Fibroblast of peridontal ligament (primary cell): ENCODE measurements around the gene TRAPPC10.
"Not testable (repeated sequence)": the region's sequence is repeated elsewhere in the genome, so short reads cannot be mapped to it uniquely, and the experiment has no call there.

Source experiments
- DNase-seq: peaks from one replicate; pipeline ENCODE4 v3.0.0-alpha.2; 2010; ENCODE audit errors: extremely low read depth

TRAPPC10 gene

DNA sequence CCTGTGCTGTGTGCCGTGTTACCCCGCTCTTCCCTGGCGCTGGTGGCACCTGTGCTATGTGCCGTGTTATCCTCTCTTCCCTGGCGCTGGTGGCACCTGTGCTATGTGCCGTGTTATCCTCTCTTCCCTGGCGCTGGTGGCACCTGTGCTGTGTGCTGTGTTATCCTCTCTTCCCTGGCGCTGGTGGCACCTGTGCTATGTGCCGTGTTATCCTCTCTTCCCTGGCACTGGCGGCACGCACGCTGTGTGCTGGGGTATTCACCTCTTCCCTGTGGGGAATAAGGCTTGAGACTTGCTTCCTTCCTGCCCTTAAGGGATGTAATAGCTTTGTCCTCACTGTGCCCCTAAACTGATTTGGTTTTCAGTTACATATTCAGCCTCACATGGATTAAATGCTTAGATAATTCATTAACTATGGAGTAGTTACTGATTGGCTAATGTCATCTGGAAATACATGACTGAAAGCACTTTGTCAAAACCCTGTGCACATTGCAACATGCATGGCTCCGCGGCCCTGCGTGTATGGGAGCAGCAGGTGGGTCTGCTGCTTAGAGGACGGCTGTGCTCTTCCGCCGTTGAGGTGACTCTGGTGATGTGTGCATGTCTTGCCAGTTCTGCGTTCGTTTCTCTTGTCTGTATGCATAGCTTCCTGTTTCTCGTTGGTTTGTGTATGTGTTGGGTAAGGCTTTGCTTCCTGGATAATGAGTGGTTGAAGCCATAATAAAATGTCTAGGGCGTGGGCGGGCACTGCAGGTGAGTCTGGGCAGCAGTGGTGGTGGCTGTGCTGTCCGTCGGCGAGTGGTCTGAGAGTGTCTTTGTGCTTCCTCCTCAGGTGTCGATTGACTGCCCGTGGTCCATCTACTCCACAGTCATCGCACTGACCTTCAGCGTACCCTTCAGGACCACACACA, 77.1 kb downstream of the TRAPPC10 start:
- no peak for DNase-seq

DNA sequence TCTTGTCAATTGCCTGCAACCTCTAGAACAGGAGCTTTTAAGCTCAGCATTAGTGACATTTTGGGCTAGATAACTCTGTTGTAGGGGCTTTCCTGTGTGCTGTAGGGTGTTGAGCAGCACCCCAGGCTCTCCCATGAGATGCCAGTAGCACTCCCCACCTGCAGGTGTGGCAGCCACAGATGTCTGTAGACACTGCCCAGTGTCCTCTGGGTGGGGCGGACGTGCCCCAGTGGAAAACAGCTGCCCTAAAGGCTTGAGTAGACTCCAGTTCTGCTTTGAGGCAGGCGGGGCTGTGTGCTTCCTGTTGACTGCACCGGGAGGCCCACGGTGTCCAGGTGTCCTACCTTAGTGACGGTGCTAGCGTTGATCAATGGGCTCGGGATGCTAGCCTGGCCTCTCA, 78.2 kb downstream of the TRAPPC10 start:
- no peak for DNase-seq

DNA sequence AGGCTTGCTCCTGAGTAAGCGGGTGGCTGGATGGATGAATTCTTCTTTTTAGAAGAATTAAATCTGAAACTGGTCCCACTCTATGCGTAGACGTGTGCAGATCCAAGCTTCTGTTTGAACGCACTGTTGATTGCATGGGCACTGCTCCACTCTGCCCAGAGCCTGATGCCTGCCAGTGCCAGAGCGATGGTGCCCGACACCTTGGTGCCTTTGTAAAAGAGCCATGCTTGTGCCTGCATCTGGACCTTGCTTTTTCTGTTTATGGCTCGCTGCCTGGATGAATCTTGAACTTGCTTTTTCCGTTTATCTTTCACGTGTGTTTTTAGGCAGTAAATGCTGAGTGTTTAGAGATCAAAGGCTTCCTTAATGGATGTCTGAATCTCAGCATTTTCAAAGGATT, 80.1 kb downstream of the TRAPPC10 start:
- DNase-seq, result no peak

- no peak for DNase-seq
Observed at GRCh38 chr21:44093761-44094160, 81.7 kb downstream of the TRAPPC10 start.

- DNase-seq, result no peak
Observed at GRCh38 chr21:44094832-44095231, 82.7 kb downstream of the TRAPPC10 start.

- DNase-seq, result not testable (repeated sequence)
Observed at GRCh38 chr21:44098507-44098906, 86.4 kb downstream of the TRAPPC10 start.

DNA sequence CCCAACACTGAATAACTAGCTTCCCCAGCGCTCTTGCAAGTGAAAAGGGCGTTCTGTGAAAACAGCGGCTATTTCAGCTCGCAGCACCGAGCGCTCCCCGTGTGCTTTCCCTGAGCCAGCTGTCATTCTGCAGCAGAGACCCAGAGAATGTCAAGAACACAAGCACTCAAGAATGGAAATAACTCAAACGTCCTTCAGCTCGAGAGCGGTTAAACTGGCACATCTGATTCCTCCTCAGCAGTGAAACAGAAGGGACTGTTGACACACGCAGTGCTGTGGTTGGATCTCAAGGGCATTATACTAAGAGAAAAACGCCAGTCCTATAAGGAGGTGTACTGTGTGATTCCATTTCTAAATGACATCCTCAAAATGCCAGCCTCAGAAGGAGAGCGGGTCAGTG, 86.9 kb downstream of the TRAPPC10 start:
- DNase-seq, result not testable (repeated sequence)

DNA sequence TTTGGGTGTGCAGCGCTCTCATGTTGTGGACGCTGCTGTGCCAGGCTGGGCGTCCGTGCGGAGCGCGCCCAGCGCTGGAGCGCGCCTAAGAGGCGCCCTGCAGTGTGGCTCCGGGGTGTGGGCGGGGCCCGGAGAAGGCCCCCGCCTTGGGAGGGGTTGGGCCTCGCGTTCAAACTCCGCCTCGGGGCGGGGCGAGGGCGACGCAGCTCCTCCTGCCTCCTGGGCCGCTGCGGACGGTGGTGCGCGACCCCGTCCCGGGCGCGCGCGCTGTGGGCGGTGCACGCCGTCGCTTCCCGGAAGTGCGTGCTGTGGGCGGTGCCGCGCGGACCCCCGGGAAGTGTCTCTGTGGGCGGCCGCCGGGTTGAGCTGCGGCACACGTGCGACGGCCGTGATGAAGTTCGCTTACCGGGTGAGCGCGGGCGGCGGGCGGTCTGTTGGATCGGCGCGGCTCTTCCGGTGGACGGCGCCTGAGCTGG, 95.0 kb downstream of the TRAPPC10 start, which contains the start of gene PWP2:
TSS of gene PWP2 (plus strand) at position 374 of the 476 bp plus-strand sequence. CDS start at position 392, 18 bp downstream.
- not testable (repeated sequence) for DNase-seq

DNA sequence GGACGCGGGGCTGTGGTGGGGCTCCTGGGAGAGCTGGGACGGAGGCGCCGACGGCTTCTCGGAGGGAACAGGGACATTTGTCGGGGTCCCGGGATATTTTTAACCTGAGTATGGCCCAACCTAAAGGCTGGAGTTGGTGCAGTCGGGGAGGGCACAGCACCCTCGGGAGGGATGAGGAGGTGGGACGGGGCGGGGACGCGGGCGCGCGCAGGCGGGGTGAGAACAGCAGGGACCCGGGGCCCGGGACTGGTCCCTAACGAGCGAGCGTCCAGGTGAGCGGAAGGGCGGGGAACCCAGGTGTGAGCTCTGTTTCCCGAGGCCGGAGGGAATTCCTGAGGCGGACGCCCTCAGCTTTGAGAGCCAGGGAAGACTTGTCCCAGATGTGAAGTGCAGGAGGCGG, 95.5 kb downstream of the TRAPPC10 start:
- DNase-seq, result not testable (repeated sequence)

- DNase-seq, result not testable (repeated sequence)
Observed at GRCh38 chr21:44113702-44114371, 101.7 kb downstream of the TRAPPC10 start.

DNA sequence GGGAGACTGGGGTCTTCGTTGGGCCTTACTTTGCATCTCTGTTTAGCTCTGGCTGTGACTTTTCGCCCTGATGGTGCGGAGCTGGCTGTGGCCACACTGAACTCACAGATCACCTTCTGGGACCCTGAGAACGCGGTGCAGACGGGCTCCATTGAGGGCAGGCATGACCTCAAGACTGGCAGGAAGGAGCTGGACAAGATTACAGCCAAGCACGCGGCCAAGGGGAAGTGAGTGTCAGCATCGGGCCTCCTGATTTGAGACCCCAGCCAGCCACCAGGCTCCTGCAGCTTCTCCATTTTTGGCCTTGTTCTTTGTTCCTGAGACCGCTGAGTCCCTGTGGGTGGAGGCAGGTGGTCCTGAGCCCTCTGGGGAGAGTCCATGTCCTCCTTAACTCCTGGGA, 110.0 kb downstream of the TRAPPC10 start:
- DNase-seq, result not testable (repeated sequence)

DNA sequence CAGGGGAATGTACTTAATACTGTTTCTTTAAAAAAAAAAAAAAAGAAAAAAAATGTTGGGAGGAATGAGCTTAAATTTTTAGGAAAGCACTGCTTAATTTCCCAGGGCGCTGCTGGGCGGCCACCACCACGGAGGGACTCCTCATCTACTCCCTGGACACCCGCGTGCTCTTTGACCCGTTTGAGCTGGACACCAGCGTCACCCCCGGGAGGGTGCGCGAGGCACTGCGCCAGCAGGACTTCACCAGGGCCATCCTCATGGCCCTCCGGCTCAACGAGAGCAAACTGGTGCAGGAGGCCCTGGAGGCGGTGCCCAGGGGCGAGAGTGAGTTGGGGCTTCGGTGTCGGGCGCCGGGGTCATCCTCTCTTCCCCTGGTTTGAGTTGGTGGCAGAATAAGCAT, 115.7 kb downstream of the TRAPPC10 start:
- DNase-seq, result not testable (repeated sequence)

DNA sequence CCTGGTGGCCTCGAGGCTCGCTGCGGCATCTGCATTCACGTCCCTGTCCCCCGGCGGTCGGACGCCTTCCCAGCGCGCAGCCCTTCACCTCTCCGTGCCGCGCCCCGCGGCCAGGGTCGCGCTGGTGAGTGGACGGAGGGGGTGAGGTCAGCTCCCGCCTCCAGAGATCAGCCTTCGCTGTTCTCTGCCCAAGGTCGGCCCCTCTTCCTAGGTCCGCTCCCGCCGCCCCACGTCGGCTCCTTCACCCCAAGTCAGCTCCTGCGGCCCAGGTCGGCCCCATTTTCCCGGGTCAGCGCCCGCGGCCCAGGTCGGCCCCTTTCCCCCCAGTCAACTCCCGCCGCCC, 121.6 kb downstream of the TRAPPC10 start:
- DNase-seq, result not testable (repeated sequence)

GRCh38 chr21:44134732-44135131, 122.6 kb downstream of the TRAPPC10 start:
- not testable (repeated sequence) for DNase-seq

DNA sequence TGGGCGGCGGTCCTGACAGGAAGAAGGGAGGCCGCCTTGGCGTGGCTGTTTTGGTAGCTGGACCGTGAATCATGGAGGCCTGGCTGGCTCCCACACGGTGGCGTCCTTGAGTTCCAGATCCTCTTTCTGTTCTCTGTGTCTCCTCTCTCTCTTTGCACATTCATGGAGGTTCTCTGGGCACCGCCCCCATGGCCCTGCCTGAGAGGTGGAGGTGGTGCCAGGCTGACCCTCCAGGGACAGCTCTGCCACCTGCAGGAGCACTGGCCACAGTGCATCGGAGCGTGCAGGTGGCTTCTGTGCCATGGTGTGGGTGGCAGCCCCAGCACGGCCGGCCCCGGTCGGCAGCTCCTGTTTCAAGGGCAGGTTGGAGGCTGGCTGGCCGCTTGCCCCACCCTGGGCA, 125.9 kb downstream of the TRAPPC10 start:
- not testable (repeated sequence) for DNase-seq

GRCh38 chr21:44139787-44140551, 127.9 kb downstream of the TRAPPC10 start:
- DNase-seq, result not testable (repeated sequence)

- DNase-seq, result not testable (repeated sequence)
Observed at GRCh38 chr21:44140552-44140932, 128.4 kb downstream of the TRAPPC10 start.

DNA sequence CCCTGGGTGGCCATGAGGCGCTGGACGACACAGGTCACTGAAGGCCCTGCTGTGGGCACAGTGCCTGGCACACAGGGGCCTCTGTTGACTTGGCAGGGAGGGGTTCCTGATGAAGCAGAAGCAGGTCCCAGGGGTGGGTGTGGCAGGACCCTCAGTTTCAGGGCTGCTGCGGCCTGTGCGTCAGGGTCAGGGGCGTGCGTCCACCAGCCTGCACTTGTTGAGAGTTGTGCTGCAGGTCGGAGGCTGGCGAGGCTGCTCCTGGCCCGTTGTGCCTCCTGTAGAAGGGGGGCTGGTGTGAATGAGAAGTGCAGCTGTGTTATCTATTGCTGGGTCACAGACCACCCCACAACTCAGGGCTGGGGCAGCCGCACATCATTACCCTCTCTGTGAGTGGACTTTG, 130.4 kb downstream of the TRAPPC10 start:
- not testable (repeated sequence) for DNase-seq

DNA sequence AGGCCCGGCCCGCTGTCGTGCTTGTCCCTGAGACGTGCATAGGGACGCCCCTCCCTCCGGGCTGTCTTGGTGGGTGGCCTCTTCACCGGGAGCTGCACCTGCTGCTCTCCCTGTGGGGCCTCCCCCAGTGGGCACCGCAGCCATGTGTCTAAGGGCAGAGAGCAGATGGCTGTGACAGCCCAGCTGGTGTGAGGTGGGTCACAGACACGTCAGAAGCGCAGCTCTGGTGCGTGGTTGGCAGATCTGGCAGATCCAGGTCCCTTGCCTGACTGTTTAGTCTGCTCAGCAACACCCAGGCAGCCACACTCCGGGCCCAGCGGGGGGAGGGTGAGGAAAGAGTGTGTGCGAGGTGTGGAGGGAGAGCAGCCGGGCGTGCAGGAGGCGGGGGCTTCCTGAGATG, 131.3 kb downstream of the TRAPPC10 start:
- DNase-seq, result not testable (repeated sequence)

- DNase-seq, result not testable (repeated sequence)
Observed at GRCh38 chr21:44143996-44144395, 131.9 kb downstream of the TRAPPC10 start.

GRCh38 chr21:44144784-44145602, 132.9 kb downstream of the TRAPPC10 start:
- not testable (repeated sequence) for DNase-seq
